GM23248 (cell line): ENCODE results near the gene PEX3. TPM values are rescaled to one million over a fixed set of nuclear protein-coding genes. Genes with fewer than 3 reads are reported as not detected.

Experiments
- DNase-seq: peaks from one replicate; pipeline ENCODE4 v3.0.0-alpha.2; 2015
- H2AFZ ChIP-seq: fragments of 200-600 bp; sonication (generic); 2 replicates; pipeline ENCODE4 v1.6.1; 2016; ENCODE audit warnings: antibody characterized with exemption
- H3F3A ChIP-seq: fragments of 200-600 bp; sonication (generic); 2 replicates; pipeline ENCODE4 v1.6.1; 2016; ENCODE audit warnings: mild to moderate bottlenecking, antibody characterized with exemption, mixed run types; ENCODE audit not compliant: insufficient read depth
- H3K27ac ChIP-seq: fragments of 200-600 bp; sonication (generic); 2 replicates; pipeline ENCODE4 v1.5.1; 2016; ENCODE audit warnings: mild to moderate bottlenecking
- H3K27me3 ChIP-seq: fragments of 200-600 bp; sonication (generic); replicated peaks from 2 replicates; pipeline ENCODE4 v1.6.1; 2016; ENCODE audit warnings: mild to moderate bottlenecking; ENCODE audit not compliant: insufficient read depth
- H3K36me3 ChIP-seq: fragments of 200-600 bp; sonication (generic); 2 replicates; pipeline ENCODE4 v1.6.1; 2016; ENCODE audit warnings: low read depth, mild to moderate bottlenecking
- H3K4me1 ChIP-seq: fragments of 200-600 bp; sonication (generic); 2 replicates; pipeline ENCODE4 v1.6.1; 2016; ENCODE audit warnings: mild to moderate bottlenecking; ENCODE audit not compliant: insufficient read depth
- H3K4me2 ChIP-seq: fragments of 200-600 bp; sonication (generic); one replicate; pipeline ENCODE4 v1.6.1; 2016; ENCODE audit warnings: mild to moderate bottlenecking; ENCODE audit not compliant: unreplicated experiment
- H3K4me3 ChIP-seq: fragments of 200-600 bp; sonication (generic); 2 replicates; pipeline ENCODE4 v1.5.1; 2016; ENCODE audit warnings: mild to moderate bottlenecking
- H3K79me2 ChIP-seq: fragments of 200-600 bp; sonication (generic); 2 replicates; pipeline ENCODE4 v1.6.1; 2016; ENCODE audit warnings: mild to moderate bottlenecking; ENCODE audit not compliant: insufficient read depth
- H3K9ac ChIP-seq: fragments of 200-600 bp; sonication (generic); 2 replicates; pipeline ENCODE4 v1.6.1; 2016; ENCODE audit warnings: mild to moderate bottlenecking
- H3K9me2 ChIP-seq: fragments of 200-600 bp; sonication (generic); 2 replicates; pipeline ENCODE4 v1.6.1; 2016; ENCODE audit warnings: mixed run types, mild to moderate bottlenecking, moderate library complexity; ENCODE audit not compliant: insufficient read depth
- H3K9me3 ChIP-seq: fragments of 200-600 bp; sonication (generic); one replicate; pipeline ENCODE4 v1.6.1; 2017; ENCODE audit warnings: low read depth
- H4K20me1 ChIP-seq: fragments of 200-600 bp; sonication (generic); 2 replicates; pipeline ENCODE4 v1.6.0; 2016; ENCODE audit not compliant: insufficient read depth
- EZH2 ChIP-seq: fragments of 200-600 bp; sonication (generic); IDR thresholded peaks from 2 replicates; pipeline ENCODE4 v1.6.1; 2018; ENCODE audit warnings: antibody characterized with exemption, mild to moderate bottlenecking; ENCODE audit not compliant: insufficient read depth, poor library complexity, severe bottlenecking
- EZH2phosphoT487 ChIP-seq: fragments of 200-600 bp; sonication (generic); IDR thresholded peaks from 2 replicates; pipeline ENCODE4 v1.6.1; 2018; ENCODE audit warnings: antibody characterized with exemption, moderate library complexity, mild to moderate bottlenecking, low read depth; ENCODE audit not compliant: insufficient read depth
- WGBS, 2 experiments: methylation state at CpG; one replicate each; pipeline ENCODE4 v1.1.6; 2015 to 2017; ENCODE audit warnings: low lambda C conversion rate in 2 of 2, low coverage in 1 of 2; ENCODE audit errors: missing lambda C conversion rate in 2 of 2; 5-methylcytosine and 5-hydroxymethylcytosine counted together
- in situ Hi-C: fragments of 300-500 bp; cut with MboI; formaldehyde crosslinking; loops from 2 replicates; pipeline ENCODE4 v1.15.0; 2020
- polyA plus RNA-seq: library from polyadenylated mRNA; unstranded; fragments of >200 nt; fragmentation: Nextera tagmentation; extraction: Ambion mirVana; gene quantifications from 2 replicates; pipeline ENCODE4 v1.2.1, GENCODE V29; 2016
- total RNA-seq: library from RNA; depleted of rRNA; stranded (reverse); fragments of >200 nt; shearing (Covaris generic); gene quantifications from 2 replicates; pipeline ENCODE4 v1.2.3, GENCODE V29; 2014; rRNA removed

Gene PEX3
- total RNA-seq (15.0 and 20.1 TPM in 2 replicates), polyA plus RNA-seq (32.8 and 35.0 TPM in 2 replicates)

GRCh38 chr6:143450453-143451371, at the start of gene PEX3, which contains the start of gene ADAT2:
Gene PEX3 (plus strand): TSS chr6:143450805. CDS start chr6:143451043, 238 bp downstream.
Gene ADAT2 (minus strand): TSS chr6:143450695. CDS start chr6:143450658, 37 bp downstream.
- no peaks in the 10 kb centered on the region for H3K9me3 ChIP-seq
- no peaks in the 10 kb centered on the region for H3K9me2 ChIP-seq
- peak; percentile 97 for DNase-seq
- TF ChIP-seq EZH2phosphoT487 (no peak), EZH2 (no peak)
- H3K27ac ChIP-seq, result peak within 1 kb of the TSS; percentile 72
- peaks cover 68% of the 10 kb centered on the region for H3K79me2 ChIP-seq
- peak within 1 kb of the TSS; percentile 95 for H3K4me2 ChIP-seq
- peak within 1 kb of the TSS; percentile 99 for H2AFZ ChIP-seq
- no peaks in the 10 kb centered on the region for H3K36me3 ChIP-seq
- H3K4me3 ChIP-seq, result peak within 1 kb of the TSS; percentile 87
- no peaks in the 10 kb centered on the region for H3F3A ChIP-seq
- in situ Hi-C loops, result no loop called here
- peak within 1 kb of the TSS; percentile 91 for H3K9ac ChIP-seq
- 1 to 2% methylated on average over 55 to 56 of the region's 56 CpGs for WGBS, 2 experiments
- H3K4me1 ChIP-seq, result peaks cover 15% of the 10 kb centered on the region
- H4K20me1 ChIP-seq, result no peaks in the 10 kb centered on the region
- no peaks in the 10 kb centered on the region for H3K27me3 ChIP-seq

- Histone ChIP-seq H3K4me1 (peaks cover 50% of the 10 kb centered on the region), H3K9ac (no peak overlapping the region), H3K9me3 (no peaks in the 10 kb centered on the region), H3K27me3 (no peaks in the 10 kb centered on the region), H3K79me2 (no peaks in the 10 kb centered on the region), H3K27ac (no peak overlapping the region), H2AFZ (0 out of 2 replicates have a peak overlapping the region, but pooled peaks have one; percentile 0), H3K36me3 (no peaks in the 10 kb centered on the region), H3K4me3 (no peak overlapping the region), H3F3A (peaks cover 37% of the 10 kb centered on the region), H4K20me1 (no peaks in the 10 kb centered on the region), H3K4me2 (no peak overlapping the region), H3K9me2 (no peaks in the 10 kb centered on the region)
- WGBS, 2 experiments, result 63 to 72% methylated on average over 1 of the region's 1 CpG
- no peak for DNase-seq
- TF ChIP-seq EZH2 (no peak), EZH2phosphoT487 (no peak)
- in situ Hi-C loops, result no loop called here
Observed at GRCh38 chr6:143401068-143401446, 49.5 kb upstream of the PEX3 start.

GRCh38 chr6:143401636-143402370, 48.8 kb upstream of the PEX3 start:
- Histone ChIP-seq H3K4me1 (peaks cover 52% of the 10 kb centered on the region), H3K36me3 (no peaks in the 10 kb centered on the region), H3K4me2 (no peak overlapping the region), H3K79me2 (no peaks in the 10 kb centered on the region), H3K9ac (no peak overlapping the region), H2AFZ (no peak overlapping the region), H3K27ac (no peak overlapping the region), H4K20me1 (no peaks in the 10 kb centered on the region), H3K9me3 (no peaks in the 10 kb centered on the region), H3K9me2 (no peaks in the 10 kb centered on the region), H3K4me3 (no peak overlapping the region), H3F3A (peaks cover 32% of the 10 kb centered on the region), H3K27me3 (no peaks in the 10 kb centered on the region)
- in situ Hi-C loops, result no loop called here
- WGBS, 2 experiments, result 80 to 83% methylated on average over 5 of the region's 5 CpGs
- DNase-seq, result no peak
- TF ChIP-seq EZH2phosphoT487 (no peak), EZH2 (no peak)

- WGBS, 2 experiments, result 95 to 96% methylated on average over 7 of the region's 7 CpGs
- Histone ChIP-seq H3K4me2 (no peak overlapping the region), H3K79me2 (no peaks in the 10 kb centered on the region), H3K36me3 (no peaks in the 10 kb centered on the region), H3K9ac (no peak overlapping the region), H2AFZ (no peak overlapping the region), H3K4me1 (peaks cover 41% of the 10 kb centered on the region), H3K4me3 (no peak overlapping the region), H3K9me2 (no peaks in the 10 kb centered on the region), H3K9me3 (no peaks in the 10 kb centered on the region), H4K20me1 (no peaks in the 10 kb centered on the region), H3K27ac (no peak overlapping the region), H3K27me3 (no peaks in the 10 kb centered on the region), H3F3A (peaks cover 21% of the 10 kb centered on the region)
- TF ChIP-seq EZH2phosphoT487, result no peak
- no peak for DNase-seq
- in situ Hi-C loops, result no loop called here
Observed at GRCh38 chr6:143402721-143403336, 47.8 kb upstream of the PEX3 start.
